Neuronal stem cell (in vitro differentiated cells): ENCODE measurements around the gene FAM124A.

Experiments used
- DNase-seq: peaks from one replicate; pipeline ENCODE4 v3.0.0-alpha.2; 2013; ENCODE audit warnings: low spot score
- H2AFZ ChIP-seq: one replicate; pipeline ENCODE4 v1.6.1; 2013; ENCODE audit warnings: mild to moderate bottlenecking, low read length, inconsistent platforms
- H2AK5ac ChIP-seq: 2 replicates; pipeline ENCODE4 v1.6.1; 2013; ENCODE audit warnings: low read depth, mild to moderate bottlenecking, inconsistent platforms, low read length, moderate library complexity, mixed read lengths
- H2BK120ac ChIP-seq: 2 replicates; pipeline ENCODE4 v1.6.1; 2013; ENCODE audit warnings: low read depth, mild to moderate bottlenecking, inconsistent platforms, low read length, moderate library complexity, mixed read lengths
- H2BK12ac ChIP-seq: one replicate; pipeline ENCODE4 v1.6.1; 2013; ENCODE audit warnings: low read length, inconsistent platforms
- H2BK15ac ChIP-seq: 2 replicates; pipeline ENCODE4 v1.6.1; 2013; ENCODE audit warnings: mild to moderate bottlenecking, low read length, inconsistent platforms, mixed read lengths
- H2BK5ac ChIP-seq: one replicate; pipeline ENCODE4 v1.6.1; 2013; ENCODE audit warnings: inconsistent platforms, mild to moderate bottlenecking, low read length, moderate library complexity
- H3K14ac ChIP-seq: one replicate; pipeline ENCODE4 v1.6.1; 2013; ENCODE audit warnings: low read length, inconsistent platforms
- H3K18ac ChIP-seq: 2 replicates; pipeline ENCODE4 v1.6.1; 2013; ENCODE audit warnings: low read length, inconsistent platforms
- H3K23ac ChIP-seq: 2 replicates; pipeline ENCODE4 v1.6.1; 2013; ENCODE audit warnings: low read depth, mild to moderate bottlenecking, mixed read lengths, low read length, inconsistent platforms; ENCODE audit not compliant: poor library complexity
- H3K27ac ChIP-seq: replicated peaks from 3 replicates; pipeline ENCODE4 v1.5.1; 2013; ENCODE audit warnings: low read length, inconsistent platforms
- H3K27me3 ChIP-seq, 3 experiments: 2 replicates each; pipeline ENCODE4 v1.6.1; 2013; ENCODE audit warnings: low read length in 3 of 3, mild to moderate bottlenecking in 2 of 3, inconsistent platforms in 1 of 3, low read depth in 1 of 3, mixed read lengths in 1 of 3, moderate library complexity in 1 of 3; ENCODE audit not compliant: control insufficient read depth in 3 of 3, insufficient read depth in 3 of 3
- H3K36me3 ChIP-seq, 2 donors: replicated peaks in 1 of 2; 2 replicates each; pipeline ENCODE4 v1.6.1; 2013; ENCODE audit warnings: low read length in 2 of 2; ENCODE audit not compliant: control insufficient read depth in 2 of 2, insufficient read depth in 2 of 2
- H3K4ac ChIP-seq: 2 replicates; pipeline ENCODE4 v1.6.1; 2013; ENCODE audit warnings: inconsistent platforms, mild to moderate bottlenecking, low read length, moderate library complexity
- H3K4me1 ChIP-seq, 2 donors: 1 replicate in 1 of 2; 2 replicates in 1 of 2; pipeline ENCODE4 v1.6.1; 2013; ENCODE audit warnings: low read length in 2 of 2, low read depth in 1 of 2; ENCODE audit not compliant: control insufficient read depth in 2 of 2, insufficient read depth in 1 of 2
- H3K4me2 ChIP-seq: one replicate; pipeline ENCODE4 v1.6.1; 2013; ENCODE audit warnings: mild to moderate bottlenecking, low read length, inconsistent platforms; ENCODE audit not compliant: insufficient read depth, poor library complexity, severe bottlenecking
- H3K4me3 ChIP-seq, 2 donors: 2 replicates each; pipeline ENCODE4 v1.5.1; 2013; ENCODE audit warnings: low read length in 2 of 2, mild to moderate bottlenecking in 2 of 2, inconsistent platforms in 1 of 2, moderate library complexity in 1 of 2
- H3K79me1 ChIP-seq: one replicate; pipeline ENCODE4 v1.6.1; 2013; ENCODE audit warnings: low read depth, mild to moderate bottlenecking, inconsistent platforms, low read length, moderate library complexity
- H3K9ac ChIP-seq: one replicate; pipeline ENCODE4 v1.6.1; 2013; ENCODE audit warnings: mild to moderate bottlenecking, low read depth, low read length, inconsistent platforms; ENCODE audit not compliant: poor library complexity
- H3K9me3 ChIP-seq, 2 donors: replicated peaks in 1 of 2; 2 replicates each; pipeline versions ENCODE3 to v1.6.1; 2013; ENCODE audit warnings: low read length in 2 of 2, mild to moderate bottlenecking in 2 of 2, inconsistent platforms in 1 of 2, low read depth in 1 of 2, mixed read lengths in 1 of 2, moderate library complexity in 1 of 2; ENCODE audit not compliant: control insufficient read depth in 2 of 2, insufficient read depth in 1 of 2
- H4K8ac ChIP-seq: one replicate; pipeline ENCODE4 v1.6.1; 2013; ENCODE audit warnings: low read depth, mild to moderate bottlenecking, inconsistent platforms, low read length, moderate library complexity
- H4K91ac ChIP-seq: one replicate; pipeline ENCODE4 v1.6.1; 2013; ENCODE audit warnings: low read length, low read depth, mild to moderate bottlenecking, inconsistent platforms; ENCODE audit not compliant: poor library complexity
- WGBS, 2 donors: extraction: QIAGEN DNeasy Blood & Tissue Kit; methylation state at CpG; one replicate each; pipeline ENCODE4 v1.1.7; 2013; ENCODE audit warnings: missing lambda C conversion rate in 2 of 2, mixed read lengths in 1 of 2; ENCODE audit not compliant: insufficient read length in 2 of 2, insufficient replicate concordance in 1 of 2; ENCODE audit errors: extremely low coverage in 2 of 2; 5-methylcytosine and 5-hydroxymethylcytosine counted together

The FAM124A gene

GRCh38 chr13:51323824-51324511 is 101.8 kb downstream of the FAM124A start:
- H3K4ac ChIP-seq = no peak overlapping the region
- no peak for DNase-seq
- no peak overlapping the region for H3K27ac ChIP-seq
- no peaks in the 10 kb centered on the region for H3K9me3 ChIP-seq
- H3K4me2 ChIP-seq = no peak overlapping the region
- H3K27me3 ChIP-seq = peaks cover 0 to 9% (median 0%) of the 10 kb centered on the region in 3 experiments
- no peak overlapping the region for H4K8ac ChIP-seq
- H2BK12ac ChIP-seq = no peak overlapping the region
- no peak overlapping the region for H2BK5ac ChIP-seq
- no peak overlapping the region for H3K9ac ChIP-seq
- H3K23ac ChIP-seq = no peak overlapping the region
- WGBS, 2 donors = no CpG with 5 or more reads among the region's 5 CpGs
- H3K36me3 ChIP-seq = no peaks in the 10 kb centered on the region
- no peak overlapping the region for H2BK15ac ChIP-seq
- H3K79me1 ChIP-seq = no peaks in the 10 kb centered on the region
- no peak overlapping the region for H2AFZ ChIP-seq
- H3K14ac ChIP-seq = no peak overlapping the region
- no peak overlapping the region for H3K18ac ChIP-seq
- H3K4me3 ChIP-seq = no peak overlapping the region
- peaks cover 0 to 11% of the 10 kb centered on the region in 2 donors for H3K4me1 ChIP-seq
- no peak overlapping the region for H2BK120ac ChIP-seq
- no peak overlapping the region for H2AK5ac ChIP-seq
- no peak overlapping the region for H4K91ac ChIP-seq

GRCh38 chr13:51324714-51325420 is 102.7 kb downstream of the FAM124A start:
- Histone ChIP-seq H3K36me3 (no peaks in the 10 kb centered on the region), H3K18ac (peak overlapping the region; percentile 73), H2BK120ac (no peak overlapping the region), H2AFZ (no peak overlapping the region), H3K14ac (no peak overlapping the region), H4K8ac (no peak overlapping the region), H3K4ac (no peak overlapping the region), H3K27ac (no peak overlapping the region), H2AK5ac (peak overlapping the region; percentile 58), H3K9ac (no peak overlapping the region), H2BK15ac (no peak overlapping the region), H3K27me3 (peaks cover 0 to 9% (median 0%) of the 10 kb centered on the region in 3 experiments), H3K23ac (no peak overlapping the region), H2BK12ac (no peak overlapping the region), H3K79me1 (no peaks in the 10 kb centered on the region), H4K91ac (no peak overlapping the region), H3K4me2 (no peak overlapping the region), H3K4me3 (no peak overlapping the region), H3K9me3 (no peaks in the 10 kb centered on the region), H2BK5ac (no peak overlapping the region), H3K4me1 (peaks cover 0 to 11% of the 10 kb centered on the region in 2 donors)
- no peak for DNase-seq
- no CpG with 5 or more reads among the region's 14 CpGs for WGBS, 2 donors

GRCh38 chr13:51325837-51326236 is 103.6 kb downstream of the FAM124A start:
- Histone ChIP-seq H3K4me3 (no peak overlapping the region), H4K91ac (no peak overlapping the region), H3K36me3 (no peaks in the 10 kb centered on the region), H3K4me1 (peaks cover 0 to 14% of the 10 kb centered on the region in 2 donors), H2AK5ac (no peak overlapping the region), H2BK12ac (no peak overlapping the region), H3K9me3 (no peaks in the 10 kb centered on the region), H2BK5ac (no peak overlapping the region), H3K23ac (no peak overlapping the region), H3K14ac (no peak overlapping the region), H3K4me2 (no peak overlapping the region), H2AFZ (no peak overlapping the region), H3K27ac (no peak overlapping the region), H3K9ac (no peak overlapping the region), H4K8ac (no peak overlapping the region), H2BK15ac (peak overlapping the region; percentile 33), H3K18ac (peak overlapping the region; percentile 34), H3K79me1 (no peaks in the 10 kb centered on the region), H3K4ac (no peak overlapping the region), H3K27me3 (peaks cover 0 to 9% (median 0%) of the 10 kb centered on the region in 3 experiments), H2BK120ac (no peak overlapping the region)
- WGBS, 2 donors = no CpG with 5 or more reads among the region's 6 CpGs
- DNase-seq = no peak

GRCh38 chr13:51326777-51327176 is 104.6 kb downstream of the FAM124A start:
- Histone ChIP-seq H2AK5ac (no peak overlapping the region), H3K4ac (no peak overlapping the region), H3K4me1 (peaks cover 0 to 14% of the 10 kb centered on the region in 2 donors), H3K79me1 (no peaks in the 10 kb centered on the region), H2BK5ac (no peak overlapping the region), H2BK15ac (no peak overlapping the region), H2BK120ac (no peak overlapping the region), H3K9me3 (no peaks in the 10 kb centered on the region), H3K9ac (no peak overlapping the region), H3K4me3 (no peak overlapping the region), H3K4me2 (no peak overlapping the region), H3K14ac (no peak overlapping the region), H2AFZ (no peak overlapping the region), H3K18ac (no peak overlapping the region), H3K23ac (no peak overlapping the region), H3K36me3 (no peaks in the 10 kb centered on the region), H3K27me3 (peaks cover 0 to 6% (median 0%) of the 10 kb centered on the region in 3 experiments), H2BK12ac (no peak overlapping the region), H4K91ac (no peak overlapping the region), H3K27ac (no peak overlapping the region), H4K8ac (no peak overlapping the region)
- DNase-seq = no peak
- no CpG with 5 or more reads among the region's 2 CpGs for WGBS, 2 donors
